ENCODE data around the gene SUGCT. TPM values are rescaled to one million over a fixed set of nuclear protein-coding genes. Genes with fewer than 3 reads are reported as not detected.

Gene SUGCT
- polyA plus RNA-seq, 1 of the 3 experiments (the other 2 are of a cell fraction): 53.7 TPM

DNA sequence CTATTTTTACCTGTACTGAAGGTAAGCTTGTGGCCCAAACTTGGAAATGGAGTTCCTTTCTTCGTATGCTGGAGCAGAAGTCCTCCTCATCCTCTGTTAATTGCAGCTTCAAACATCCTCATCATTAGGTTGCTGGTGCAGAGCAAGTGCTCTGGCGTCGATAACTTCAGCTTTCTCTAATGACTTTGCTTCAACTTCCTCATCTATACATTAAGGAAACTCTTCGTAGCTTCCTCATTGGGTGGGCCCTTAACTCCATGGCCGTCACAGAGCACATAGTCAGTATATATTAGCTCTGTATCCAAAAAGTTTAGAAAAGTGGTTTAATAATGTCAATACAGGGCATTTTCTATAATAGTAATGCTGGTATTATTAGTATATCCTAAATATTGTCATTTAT is 447.7 kb downstream of the SUGCT start:
- Histone ChIP-seq H3K4me1 (ENCODE audit: control insufficient read depth in 1 of 2, insufficient read depth in 2 of 2, low read depth in 1 of 2, low read length in 1 of 2) (peaks cover 0 to 19% of the 10 kb centered on the region in 2 experiments), H2AFZ (ENCODE audit: low read depth) (no peak overlapping the region), H3K36me3 (replicated peaks in 1 of 2; ENCODE audit: control insufficient read depth in 1 of 2, insufficient read depth in 2 of 2, low read length in 1 of 2) (peaks cover 6 to 35% of the 10 kb centered on the region in 2 experiments), H3K4me3 (ENCODE audit: low read depth in 2 of 2, low read length in 1 of 2) (no peak overlapping the region), H3K9ac (no peak overlapping the region), H3K4me2 (no peak overlapping the region), H3K9me3 (no peaks in the 10 kb centered on the region), H3K9me2 (no peaks in the 10 kb centered on the region), H3K27ac (ENCODE audit: low read depth in 2 of 2, low read length in 1 of 2) (peak overlapping the region in 1 of 2 experiments; percentile 89; a peak in 1 of 4 replicates), H3K27me3 (ENCODE audit: insufficient read depth) (no peaks in the 10 kb centered on the region), H4K20me1 (ENCODE audit: insufficient read depth) (no peaks in the 10 kb centered on the region), H3K79me2 (ENCODE audit: insufficient read depth) (peaks cover 61% of the 10 kb centered on the region), H3F3A (replicated peaks; ENCODE audit: insufficient read depth) (peaks cover 41% of the 10 kb centered on the region)
- POLR2A ChIA-PET: no interaction called here
- CTCF ChIA-PET: interaction anchor here (0.6 to 1.6 kb wide), 5 partner anchors 9 to 253 kb away, joined by 3 read pairs; no protein-coding TSS in a partner anchor
- WGBS (ENCODE audit: low lambda C conversion rate): 95% methylated on average over 5 of the region's 5 CpGs
- no peak for DNase-seq
- TF ChIP-seq FOXM1 (IDR thresholded peaks at IDR 0.05; ENCODE audit: low read depth): no peak
- TF ChIP-seq, protein P1, sequence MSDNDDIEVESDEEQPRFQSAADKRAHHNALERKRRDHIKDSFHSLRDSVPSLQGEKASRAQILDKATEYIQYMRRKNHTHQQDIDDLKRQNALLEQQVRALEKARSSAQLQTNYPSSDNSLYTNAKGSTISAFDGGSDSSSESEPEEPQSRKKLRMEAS (IDR thresholded peaks at IDR 0.05; ENCODE audit: low read depth): no peak
- no peak for TF ChIP-seq ELF1 (IDR thresholded peaks at IDR 0.05)
- TF ChIP-seq POLR2AphosphoS5 (IDR thresholded peaks at IDR 0.05; ENCODE audit: low read depth, low read length): no peak
- TF ChIP-seq, protein P2, sequence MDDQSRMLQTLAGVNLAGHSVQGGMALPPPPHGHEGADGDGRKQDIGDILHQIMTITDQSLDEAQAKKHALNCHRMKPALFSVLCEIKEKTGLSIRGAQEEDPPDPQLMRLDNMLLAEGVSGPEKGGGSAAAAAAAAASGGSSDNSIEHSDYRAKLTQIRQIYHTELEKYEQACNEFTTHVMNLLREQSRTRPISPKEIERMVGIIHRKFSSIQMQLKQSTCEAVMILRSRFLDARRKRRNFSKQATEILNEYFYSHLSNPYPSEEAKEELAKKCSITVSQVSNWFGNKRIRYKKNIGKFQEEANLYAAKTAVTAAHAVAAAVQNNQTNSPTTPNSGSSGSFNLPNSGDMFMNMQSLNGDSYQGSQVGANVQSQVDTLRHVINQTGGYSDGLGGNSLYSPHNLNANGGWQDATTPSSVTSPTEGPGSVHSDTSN (IDR thresholded peaks at IDR 0.05): no peak
- no peak for TF ChIP-seq RFX5 (IDR thresholded peaks at IDR 0.05; ENCODE audit: low read length)
- TF ChIP-seq, protein P3, sequence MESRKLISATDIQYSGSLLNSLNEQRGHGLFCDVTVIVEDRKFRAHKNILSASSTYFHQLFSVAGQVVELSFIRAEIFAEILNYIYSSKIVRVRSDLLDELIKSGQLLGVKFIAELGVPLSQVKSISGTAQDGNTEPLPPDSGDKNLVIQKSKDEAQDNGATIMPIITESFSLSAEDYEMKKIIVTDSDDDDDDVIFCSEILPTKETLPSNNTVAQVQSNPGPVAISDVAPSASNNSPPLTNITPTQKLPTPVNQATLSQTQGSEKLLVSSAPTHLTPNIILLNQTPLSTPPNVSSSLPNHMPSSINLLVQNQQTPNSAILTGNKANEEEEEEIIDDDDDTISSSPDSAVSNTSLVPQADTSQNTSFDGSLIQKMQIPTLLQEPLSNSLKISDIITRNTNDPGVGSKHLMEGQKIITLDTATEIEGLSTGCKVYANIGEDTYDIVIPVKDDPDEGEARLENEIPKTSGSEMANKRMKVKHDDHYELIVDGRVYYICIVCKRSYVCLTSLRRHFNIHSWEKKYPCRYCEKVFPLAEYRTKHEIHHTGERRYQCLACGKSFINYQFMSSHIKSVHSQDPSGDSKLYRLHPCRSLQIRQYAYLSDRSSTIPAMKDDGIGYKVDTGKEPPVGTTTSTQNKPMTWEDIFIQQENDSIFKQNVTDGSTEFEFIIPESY (IDR thresholded peaks at IDR 0.05; ENCODE audit: borderline replicate concordance, low read depth): no peak
- TF ChIP-seq RXRA (IDR thresholded peaks at IDR 0.05; ENCODE audit: borderline replicate concordance, low read depth): no peak

DNA sequence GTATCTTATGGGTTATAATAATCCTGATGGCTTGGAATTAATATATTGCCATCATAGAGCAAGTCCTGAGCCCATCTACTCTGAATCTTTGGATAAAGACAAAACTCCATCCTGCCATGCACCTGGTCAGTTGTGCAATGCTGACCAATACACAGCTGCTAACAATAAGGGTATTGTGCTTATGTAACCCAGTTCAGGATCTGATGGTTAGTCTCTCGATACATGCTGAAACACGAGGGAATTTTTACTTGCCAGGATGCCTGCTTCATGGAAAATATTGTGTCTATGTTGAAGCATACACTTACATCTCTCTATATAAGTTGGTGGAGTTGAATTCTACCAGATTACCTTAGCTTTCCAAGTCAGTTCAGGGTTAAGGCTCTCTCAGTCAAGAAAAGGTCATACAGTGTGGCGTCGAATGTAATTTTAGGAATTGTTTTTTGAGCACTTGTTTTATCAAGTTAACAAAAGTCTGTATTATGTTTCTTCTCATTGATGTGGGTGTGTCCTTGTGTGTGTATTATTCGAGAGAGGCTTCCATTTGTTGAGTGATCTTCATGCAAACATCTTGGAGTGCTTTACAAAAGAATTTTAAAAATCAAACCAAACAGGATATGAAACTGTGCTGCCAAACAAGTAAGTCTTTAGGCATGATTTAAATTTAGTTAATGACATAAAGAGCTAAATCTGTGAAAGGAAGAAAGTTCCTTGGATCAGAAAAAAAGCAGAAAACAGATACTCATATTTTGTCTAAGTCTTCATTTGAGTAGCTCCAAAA is 449.1 kb downstream of the SUGCT start:
- H3K4me3 ChIP-seq (ENCODE audit: low read depth in 2 of 2, low read length in 1 of 2): no peak overlapping the region
- 73% methylated on average over 5 of the region's 5 CpGs for WGBS (ENCODE audit: low lambda C conversion rate)
- DNase-seq: no peak

More for the DNA sequence above, 449.1 kb downstream of the SUGCT start:
- Histone ChIP-seq H2AFZ (ENCODE audit: low read depth) (no peak overlapping the region), H3K79me2 (ENCODE audit: insufficient read depth) (peaks cover 51% of the 10 kb centered on the region), H3K4me1 (ENCODE audit: control insufficient read depth in 1 of 2, insufficient read depth in 2 of 2, low read depth in 1 of 2, low read length in 1 of 2) (peaks cover 0 to 19% of the 10 kb centered on the region in 2 experiments), H3K4me2 (no peak overlapping the region), H3K9me2 (no peaks in the 10 kb centered on the region), H3K27ac (ENCODE audit: low read depth in 2 of 2, low read length in 1 of 2) (peak overlapping the region; percentile 68 to 89), H3K36me3 (replicated peaks in 1 of 2; ENCODE audit: control insufficient read depth in 1 of 2, insufficient read depth in 2 of 2, low read length in 1 of 2) (peaks cover 6 to 35% of the 10 kb centered on the region in 2 experiments), H3K9ac (no peak overlapping the region), H3K27me3 (ENCODE audit: insufficient read depth) (no peaks in the 10 kb centered on the region), H3K9me3 (no peaks in the 10 kb centered on the region), H3F3A (replicated peaks; ENCODE audit: insufficient read depth) (peaks cover 41% of the 10 kb centered on the region), H4K20me1 (ENCODE audit: insufficient read depth) (no peaks in the 10 kb centered on the region)
- ChIA-PET CTCF (interaction anchor here (0.9 to 1.7 kb wide), 5 partner anchors 8 to 117 kb away, joined by 3 to 8 read pairs (median 4); no protein-coding TSS in a partner anchor), POLR2A (no interaction called here)
- TF ChIP-seq EZH2phosphoT487 (IDR thresholded peaks at IDR 0.05; ENCODE audit: borderline replicate concordance, low read depth) (no peak), CHD2 (IDR thresholded peaks at IDR 0.05; ENCODE audit: low read length, partially characterized antibody) (peak; percentile 15), TCF12 (IDR thresholded peaks at IDR 0.05) (peak; percentile 46; the same call in 1 of the 2 replicates)

All from SK-N-SH (cell line).